SKM-1 (cell line): ENCODE results near the gene TMEM222.

Experiments
- DNase-seq: peaks from one replicate; lab custom pipeline; 2025; ENCODE audit not compliant: unreplicated experiment; lab: John Stamatoyannopoulos, UW

TMEM222 gene

DNA sequence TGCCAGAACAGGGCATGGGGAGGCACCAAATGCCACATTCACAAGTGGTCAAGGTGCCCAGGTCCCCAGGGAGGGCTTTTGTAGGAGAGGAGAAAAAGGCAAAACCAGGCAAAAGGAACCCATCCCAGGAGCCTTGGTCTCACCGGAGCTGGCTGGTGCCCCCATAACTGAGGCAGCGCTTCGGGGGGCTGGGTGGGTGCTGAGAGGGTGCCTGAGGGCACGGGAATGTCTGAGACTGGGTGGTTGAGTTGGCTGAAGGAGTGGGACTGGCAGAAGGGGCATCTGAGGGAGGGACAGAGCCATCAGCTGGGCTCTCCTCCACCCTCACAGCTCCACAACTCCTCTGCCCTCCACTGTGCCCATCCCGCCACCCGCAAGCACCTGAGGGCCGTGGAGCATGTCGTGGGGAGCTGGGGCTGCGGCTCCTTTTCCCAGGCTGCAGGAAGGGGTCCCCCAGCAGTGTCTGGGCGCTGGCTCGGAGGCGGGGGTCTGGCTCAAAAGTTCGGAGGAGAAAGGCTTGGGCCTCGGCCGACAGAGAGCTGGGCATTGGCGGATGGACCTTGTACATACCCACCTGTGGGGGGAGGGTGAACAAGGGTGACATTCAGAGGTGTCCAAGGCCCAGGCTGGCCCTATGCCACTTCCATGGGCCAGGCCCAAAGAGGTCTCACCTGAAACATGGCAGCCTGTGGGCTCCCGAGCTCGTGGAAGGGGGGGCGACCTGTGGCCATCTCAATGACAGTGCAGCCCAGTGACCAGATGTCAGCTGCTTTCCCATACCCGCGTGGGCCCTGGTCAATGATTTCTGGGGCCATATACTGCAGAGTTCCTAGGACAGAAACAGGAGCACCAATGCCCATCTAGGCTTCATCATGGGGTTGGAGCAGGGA is 36.3 kb downstream of the TMEM222 start:
- DNase-seq = no peak

DNA sequence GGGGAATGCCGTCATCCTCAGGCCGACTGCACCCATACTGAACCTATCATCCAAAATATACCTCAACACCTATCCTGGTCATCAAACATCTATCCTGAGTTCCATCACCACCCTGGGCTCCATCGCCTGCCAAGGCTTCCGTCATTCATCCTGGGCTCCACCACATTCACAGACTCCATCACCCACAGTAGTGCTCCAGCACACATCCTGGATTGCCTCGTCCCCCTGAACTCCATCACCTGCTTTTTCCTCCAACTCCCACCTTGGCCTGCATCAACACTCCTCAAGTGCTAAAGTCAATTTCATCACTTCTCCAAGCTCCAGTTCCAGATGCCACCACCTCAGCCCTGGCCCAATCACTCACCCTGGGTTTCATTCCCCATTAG is 37.0 kb downstream of the TMEM222 start:
- DNase-seq = no peak

DNA sequence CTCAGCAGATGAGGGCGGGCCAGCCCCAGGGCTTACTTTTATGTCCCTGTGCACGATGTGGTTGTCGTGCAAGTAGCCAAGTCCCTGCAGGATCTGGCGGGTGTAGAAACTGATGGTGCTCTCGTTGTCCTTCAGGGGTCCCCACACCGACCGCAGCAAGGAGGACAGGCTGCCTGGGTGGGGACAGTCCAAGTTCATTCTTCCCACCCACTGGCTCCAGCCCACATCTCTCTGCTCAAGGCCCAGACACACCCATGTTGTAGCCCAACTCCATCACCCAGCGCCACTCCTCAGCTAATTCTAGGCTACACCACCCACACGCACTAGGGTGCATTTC is 37.8 kb downstream of the TMEM222 start:
- no peak for DNase-seq

DNA sequence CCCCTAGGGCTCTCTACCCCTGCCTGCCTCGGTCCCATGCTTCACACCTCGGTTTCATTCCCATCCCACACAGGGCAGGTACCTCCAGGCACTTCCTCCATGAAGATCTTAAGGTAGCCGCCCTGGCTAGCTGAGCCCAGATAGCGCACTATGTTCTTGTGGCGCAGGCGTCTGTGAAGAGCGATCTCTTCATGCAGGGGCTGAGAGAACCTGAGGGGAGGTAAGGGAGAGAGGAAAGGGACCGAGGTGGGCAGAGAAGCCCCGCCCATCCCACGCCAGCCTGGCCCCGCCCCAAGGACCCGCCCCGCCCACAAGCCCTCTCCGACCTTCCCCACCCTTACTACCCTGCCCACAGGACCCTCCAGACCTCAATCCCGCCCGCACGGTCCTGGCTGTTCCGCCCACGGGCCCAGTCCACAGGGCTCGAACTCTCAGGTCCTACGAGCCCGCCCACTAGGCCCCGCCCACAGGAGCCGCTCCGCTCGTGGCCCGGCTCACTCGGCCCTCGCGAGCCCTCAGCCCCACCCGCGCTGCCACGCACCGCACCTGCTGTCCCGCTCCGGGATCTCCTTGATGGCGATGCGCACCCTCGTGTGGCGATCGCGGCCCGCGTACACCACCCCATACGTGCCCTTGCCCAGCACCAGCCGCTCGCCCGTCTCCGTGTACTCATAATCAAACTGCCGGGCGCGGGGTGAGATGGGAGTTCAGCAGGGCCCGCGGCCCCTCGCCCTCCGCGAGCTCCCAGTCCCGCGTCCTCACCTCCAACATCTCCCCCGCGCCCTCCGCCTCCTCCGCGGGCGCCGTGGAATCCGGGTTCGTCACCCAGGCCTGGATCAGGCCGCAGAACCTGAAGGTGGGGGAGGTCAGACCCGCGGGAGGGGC is 38.4 kb downstream of the TMEM222 start:
- no peak for DNase-seq

DNA sequence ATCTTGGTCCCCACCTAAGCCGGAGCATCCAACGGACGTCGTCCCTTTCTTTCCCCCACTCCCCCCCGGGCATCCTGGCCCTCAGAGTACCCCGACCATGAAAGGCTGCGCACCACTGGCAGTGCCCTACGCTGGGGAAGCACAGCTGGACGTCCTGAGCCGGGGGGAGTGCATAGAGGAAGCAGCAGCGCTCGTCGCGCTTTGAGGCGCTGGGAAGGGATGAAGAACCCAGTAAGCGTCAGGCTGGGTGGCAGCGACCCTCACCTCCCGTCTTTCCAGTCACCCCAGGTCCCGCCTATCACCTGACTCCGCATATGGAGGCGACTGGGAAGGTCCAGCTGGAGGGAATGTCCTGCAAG is 39.1 kb downstream of the TMEM222 start:
- no peak for DNase-seq

DNA sequence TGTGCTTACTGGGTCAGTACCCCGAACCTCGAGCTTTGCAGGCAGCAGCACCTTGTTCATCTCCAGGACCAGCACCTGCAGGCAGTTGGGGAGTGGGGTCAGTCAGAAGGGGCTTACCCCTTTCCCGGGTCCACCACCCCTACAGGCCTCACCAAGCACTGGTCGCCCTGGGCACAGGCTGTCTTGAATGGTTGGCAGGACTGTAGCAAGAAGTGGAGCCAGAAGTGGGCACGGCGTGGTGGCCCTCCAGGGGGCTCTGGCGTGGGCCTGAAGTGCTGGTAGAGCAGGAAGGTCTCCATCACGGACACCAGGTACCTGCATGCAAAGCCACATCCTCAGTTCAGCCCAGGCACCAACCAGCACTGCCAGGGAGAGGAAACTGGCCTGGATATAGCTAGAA is 39.6 kb downstream of the TMEM222 start:
- no peak for DNase-seq

DNA sequence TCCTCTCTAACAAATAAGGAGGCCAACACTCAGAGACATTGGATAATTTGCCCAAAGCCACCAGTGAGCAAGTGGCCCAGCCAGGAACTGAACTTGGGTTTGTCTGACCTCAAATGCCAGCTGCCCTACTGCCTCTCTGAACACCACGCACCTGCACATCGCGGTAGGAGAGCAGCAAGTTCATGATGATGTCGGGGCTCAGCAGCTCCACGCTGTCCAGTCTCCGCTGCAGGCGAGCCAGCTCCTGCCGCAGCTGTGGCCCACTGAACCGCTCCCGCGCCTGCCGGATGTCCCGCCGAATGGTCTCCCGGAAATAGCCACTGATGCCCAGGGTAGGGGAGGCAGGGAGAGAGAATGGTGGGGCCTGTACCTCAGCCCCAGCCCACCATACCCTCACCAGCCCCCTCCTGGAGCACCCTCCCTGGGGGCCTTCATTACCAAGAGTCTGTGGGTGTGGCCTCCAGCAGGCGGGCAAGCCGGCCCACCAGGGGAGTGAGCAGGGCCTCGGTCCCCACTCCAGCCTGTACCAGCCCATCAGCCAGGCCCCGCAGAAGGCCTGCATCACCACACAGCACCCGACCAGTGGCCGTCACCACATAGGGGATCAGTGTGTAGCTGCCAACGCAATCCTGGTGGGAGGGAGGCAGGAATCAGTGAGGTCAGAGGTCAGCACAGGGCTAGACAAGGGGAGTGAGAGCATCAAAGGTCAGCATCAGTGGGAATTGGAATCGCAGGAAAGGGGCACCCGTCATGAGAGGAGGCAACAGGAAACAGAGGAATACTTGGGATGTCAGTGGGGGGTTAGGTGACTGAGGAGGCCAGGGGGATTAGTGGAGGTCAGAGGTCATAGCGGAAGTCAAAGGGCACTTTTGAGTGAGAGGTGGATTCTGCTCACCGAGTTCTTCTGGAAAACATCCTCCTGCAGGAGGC is 42.1 kb downstream of the TMEM222 start:
- no peak for DNase-seq

DNA sequence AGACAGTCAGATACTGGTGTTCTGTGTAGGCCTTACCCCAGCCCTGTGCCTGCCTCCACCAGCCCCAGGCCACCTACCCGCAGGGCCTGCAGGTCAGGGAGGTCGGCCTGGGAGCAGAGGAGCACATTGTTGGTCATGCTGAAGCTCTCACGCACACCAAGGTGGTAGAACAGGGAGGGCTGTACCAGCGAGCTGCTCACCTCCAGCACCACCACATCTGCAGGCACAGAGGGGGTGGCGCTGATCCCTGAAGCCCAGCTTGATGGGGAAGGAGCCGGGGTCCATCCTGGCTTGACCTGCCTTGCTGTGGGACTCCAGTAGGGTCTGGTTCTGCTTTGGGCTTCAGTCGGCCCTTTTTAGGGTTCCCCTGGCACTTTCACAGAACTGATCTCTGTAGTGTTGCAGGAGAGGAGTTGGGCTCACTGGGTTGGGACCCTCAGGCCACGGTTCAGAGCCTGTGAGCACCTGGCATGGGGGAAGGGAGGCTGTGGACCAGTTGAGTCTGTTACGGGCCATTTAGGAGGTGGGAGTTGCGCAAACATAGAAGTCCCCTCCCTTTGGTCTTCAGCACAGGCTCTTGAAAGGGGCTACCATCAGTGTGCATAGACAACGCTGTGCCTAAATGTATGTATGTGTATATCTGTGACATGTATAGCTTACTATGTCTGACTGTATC is 42.9 kb downstream of the TMEM222 start:
- DNase-seq = no peak

DNA sequence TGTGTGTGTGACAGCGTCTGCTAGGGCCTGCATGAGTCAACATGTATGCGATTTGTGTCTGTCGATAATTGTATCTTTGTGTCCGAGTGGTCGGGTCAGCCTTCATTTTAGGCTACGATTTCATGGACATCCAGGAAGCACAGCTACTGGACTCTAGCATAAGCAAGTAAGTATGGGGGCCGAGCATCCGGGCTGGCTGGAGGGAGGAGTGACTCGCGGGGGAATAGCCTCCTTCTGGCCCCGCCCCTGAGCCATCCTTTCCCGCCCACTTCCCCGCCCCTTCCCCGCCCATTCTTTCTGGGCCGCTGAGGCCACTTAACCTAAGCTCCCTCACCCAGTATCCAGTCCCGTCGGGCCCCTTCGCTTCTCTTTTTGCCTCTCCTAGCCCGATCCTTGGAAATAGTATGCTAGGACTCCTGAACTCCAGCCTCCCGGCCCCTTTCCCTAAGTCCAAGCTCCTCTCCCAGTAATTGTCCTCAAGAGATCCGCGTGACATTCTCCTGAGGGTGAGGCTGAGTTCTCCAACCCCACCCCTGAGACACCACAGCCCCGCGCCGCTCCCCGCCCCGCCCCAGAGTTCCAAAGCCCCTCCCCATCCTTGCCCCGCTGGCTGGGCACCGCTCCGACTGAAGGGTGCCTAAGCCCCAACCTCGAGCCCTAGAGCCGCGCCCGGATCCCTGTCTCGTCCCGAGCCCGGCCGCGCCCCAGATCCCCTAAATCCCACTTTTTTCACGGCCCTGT is 43.6 kb downstream of the TMEM222 start:
- DNase-seq = peak; percentile 81

DNA sequence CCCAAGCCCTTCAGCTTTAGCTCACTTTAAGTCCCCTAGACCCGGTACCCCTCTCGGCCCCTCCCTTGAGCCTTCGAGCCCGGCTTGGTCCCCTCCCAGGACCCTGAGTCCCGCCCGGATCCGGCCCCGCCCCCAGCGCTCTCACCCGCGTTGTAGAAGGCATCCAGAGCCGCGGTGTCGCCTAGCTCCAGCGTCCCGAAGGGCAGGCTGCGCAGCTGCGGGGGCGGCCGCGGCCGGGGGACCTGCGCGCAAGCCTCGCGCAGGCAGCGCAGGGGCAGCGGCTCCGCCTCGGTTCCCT is 44.1 kb downstream of the TMEM222 start:
- no peak for DNase-seq

DNA sequence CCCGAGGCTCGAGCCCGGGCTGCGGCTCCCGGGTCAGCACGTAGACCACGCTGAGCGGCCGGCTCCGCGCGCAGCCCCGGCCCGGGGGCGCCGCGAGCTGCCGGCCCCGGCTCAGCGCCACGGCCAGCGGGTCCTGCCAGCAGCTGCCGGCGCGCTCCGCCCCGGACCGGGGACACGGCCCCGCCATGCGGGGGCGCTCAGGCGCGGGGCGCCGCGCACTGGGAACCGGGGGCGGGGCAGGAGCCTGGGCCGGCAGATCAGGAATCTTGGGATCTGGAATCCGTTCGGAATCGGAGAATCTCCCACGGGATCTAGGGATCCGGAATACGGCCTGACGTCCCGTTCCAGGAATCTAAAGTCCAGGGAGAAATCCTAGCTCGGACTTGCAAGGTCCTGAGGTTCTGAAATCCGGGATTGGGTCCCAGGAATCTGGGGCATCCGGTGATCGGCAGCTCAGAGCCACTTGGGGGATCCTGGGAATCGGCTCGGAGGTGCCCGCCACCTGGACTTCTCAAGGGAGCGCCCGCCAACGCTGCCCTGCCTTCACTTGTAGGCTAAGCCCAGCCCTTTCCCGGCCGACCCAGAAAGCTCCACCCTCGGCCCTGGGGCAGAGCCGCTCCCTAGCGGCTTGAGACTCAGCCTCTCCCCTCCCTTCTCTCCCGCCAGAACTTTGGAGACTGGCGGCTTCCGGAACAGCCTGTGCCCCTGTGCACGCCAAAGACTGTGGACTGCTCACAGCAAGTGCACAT is 44.6 kb downstream of the TMEM222 start, which contains the start of gene MAP3K6:
Gene MAP3K6, minus strand, starts transcription at position 551 of the 749 bp plus-strand sequence. Its CDS starts 364 bp downstream, at position 187.
- DNase-seq = peak; percentile 41

DNA sequence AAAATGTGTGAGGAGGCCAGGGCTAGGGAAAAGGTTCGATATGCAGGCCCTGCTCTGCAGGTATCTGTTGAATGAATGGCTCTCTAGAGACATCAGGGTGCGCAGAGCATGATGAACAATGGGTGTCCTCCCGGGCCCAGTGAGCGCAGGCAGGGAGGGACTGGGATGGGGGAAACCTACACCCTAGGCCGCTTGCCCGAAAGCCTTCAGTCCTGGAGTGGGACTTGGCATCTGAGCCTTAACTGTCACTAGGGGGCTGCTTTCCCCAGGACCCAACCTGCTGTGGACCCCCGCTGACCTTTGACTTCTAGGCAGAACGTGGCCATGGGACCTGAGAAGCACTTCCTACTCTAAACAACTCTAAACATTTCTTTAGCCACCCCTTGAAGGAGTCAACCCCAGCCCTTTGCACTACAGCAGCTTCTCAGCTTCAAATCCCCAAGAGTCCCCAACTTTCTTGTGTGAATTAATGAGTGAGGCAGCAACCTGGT is 45.2 kb downstream of the TMEM222 start:
- DNase-seq = no peak

DNA sequence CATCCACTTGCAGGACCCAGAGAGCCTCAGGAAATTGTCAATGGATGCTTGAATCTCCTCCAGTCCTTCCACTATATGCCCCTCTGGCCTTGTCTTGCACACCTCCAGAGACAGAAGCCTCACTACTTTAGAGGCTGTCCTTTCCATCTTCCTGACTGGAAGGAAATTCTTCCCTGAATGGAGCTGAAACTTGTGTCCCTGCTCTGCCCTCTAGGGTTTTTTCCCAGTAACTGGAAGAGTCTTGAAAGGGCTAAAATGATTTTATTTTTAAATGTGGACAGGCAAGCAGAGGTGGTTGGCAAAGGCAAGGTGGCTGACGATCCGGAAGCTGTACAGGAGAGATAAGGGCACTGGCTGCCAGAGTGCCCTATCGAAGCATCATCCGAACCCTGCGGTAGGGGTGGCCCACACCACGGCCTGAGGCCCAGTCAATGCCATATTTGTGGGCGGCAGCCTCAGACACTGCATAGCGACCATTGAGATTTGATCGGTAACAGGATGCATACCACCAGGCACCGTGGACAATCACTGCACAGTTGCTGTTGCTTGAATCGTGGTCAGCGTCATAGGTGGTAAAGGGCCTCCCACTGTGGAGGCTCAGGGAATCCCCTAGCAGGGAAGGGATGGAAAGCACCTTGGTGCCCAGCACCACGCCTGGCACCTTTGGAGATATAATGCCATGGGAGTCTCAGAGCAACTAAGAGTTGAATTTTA is 47.1 kb downstream of the TMEM222 start:
- no peak for DNase-seq

DNA sequence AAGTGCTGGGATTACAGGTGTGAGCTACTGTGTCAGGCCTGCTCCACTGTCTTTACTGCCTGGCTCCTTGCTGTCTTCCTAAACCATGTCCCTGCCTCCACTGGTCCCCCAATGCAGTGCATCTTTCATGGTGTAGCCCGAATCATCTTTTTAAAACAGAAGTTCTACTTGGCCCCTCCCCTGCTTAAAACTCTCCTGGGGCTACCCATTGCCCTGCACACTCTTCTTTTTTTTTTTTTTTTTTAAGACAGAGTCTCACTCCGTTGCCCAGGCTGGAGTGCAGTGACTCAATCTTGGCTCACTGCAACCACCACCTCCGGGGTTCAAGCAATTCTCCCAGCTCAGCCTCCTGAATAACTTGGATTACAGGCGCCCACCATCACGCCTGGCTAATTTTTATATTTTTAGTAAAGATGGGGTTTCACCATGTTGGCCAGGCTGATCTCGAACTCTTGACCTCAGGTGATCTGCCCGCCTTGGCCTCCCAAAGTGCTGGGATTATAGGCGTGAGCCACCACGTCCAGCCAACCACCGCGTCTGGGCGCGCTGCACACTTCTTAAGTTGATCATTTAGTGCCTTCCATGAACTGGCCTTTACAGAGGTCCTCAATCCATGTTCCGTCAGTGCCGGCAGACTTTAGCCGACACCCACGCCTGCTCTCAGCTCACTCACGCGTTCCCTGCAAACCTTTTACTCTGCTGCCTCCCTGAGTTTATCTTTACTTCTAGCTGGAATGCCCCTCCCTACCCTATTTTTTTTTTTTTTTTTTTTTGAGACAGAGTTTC is 50.3 kb downstream of the TMEM222 start:
- DNase-seq = no peak

DNA sequence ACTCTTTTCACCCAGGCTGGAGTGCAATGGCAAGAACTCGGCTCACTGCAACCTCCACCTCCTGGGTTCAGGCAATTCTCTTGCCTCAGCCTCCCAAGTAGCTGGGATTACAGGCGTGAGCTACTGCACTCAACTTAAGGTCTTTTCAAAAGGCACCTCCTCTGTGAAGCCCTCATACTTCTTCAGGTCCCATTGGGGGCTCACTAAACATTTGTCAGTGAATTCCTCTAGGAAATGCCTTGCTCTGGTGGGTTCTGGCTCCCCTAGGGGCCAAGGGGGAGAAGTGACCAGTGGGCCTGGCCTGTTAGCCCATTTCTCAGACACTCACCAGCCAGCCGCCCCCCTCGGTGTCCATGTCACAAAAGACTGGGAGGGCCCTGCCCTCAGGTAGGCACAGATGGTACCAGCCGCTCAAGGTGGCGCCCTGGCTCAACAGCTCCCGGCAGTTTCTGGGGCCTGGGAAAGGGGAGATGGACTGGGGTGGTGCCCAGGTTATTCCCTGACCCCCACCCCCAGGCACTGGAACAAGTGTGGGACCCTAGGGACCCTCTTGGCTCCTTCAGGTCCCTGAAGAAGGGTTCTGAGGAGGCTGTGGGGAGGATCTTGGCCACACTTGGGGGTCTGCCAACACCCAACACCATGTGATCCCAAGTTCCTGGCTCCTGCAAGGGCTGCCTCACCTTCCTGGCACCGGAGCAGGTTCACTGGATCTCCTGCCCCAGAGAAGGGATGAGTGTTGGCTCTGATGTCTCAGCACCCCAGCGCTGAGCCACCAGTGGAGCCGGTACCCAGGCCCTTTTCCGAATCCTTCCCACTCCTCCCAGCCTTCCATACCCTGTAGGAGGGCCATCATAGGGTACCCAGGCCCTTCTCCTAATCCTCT is 51.1 kb downstream of the TMEM222 start:
- no peak for DNase-seq

DNA sequence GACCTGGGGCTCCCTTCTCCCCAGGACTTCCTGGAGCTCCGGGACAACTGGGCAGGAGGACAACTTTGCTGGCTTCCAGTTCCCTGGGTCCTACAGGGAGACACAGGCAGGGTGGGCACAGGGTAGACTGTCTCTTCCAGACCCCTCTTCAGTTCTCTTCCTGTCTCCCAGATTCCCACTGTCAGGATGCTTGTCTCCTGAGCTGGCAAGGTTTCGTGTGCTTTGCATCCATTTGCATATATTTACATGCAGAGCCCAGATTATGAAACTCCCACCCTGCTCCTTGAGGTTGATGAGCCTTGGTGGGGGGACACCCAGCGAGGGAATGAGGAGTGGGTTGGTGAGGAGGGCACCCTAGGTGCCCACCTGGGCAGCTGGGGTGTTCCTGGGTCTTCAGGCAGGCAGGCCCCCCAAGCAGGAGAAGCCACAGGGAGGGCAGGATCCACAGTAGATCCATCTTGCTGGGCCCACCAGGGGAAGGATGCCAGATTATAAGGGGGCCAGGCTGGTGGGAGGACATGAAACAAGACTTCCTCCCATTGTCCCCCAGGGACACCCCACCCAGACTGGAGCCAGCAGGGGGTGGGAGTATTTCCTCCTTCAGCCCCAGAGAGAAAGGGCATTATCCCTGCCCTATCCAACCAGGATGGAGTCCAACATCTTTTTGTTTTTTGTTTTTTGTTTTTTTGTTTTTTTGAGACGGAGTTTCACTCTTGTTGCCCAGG is 52.6 kb downstream of the TMEM222 start, which contains the start of gene FCN3:
Gene FCN3, minus strand, starts transcription at position 463 of the 725 bp plus-strand sequence. Its CDS starts 6 bp downstream, at position 457.
- no peak for DNase-seq
